ENCODE data around the gene CACNA1D. TPM values are rescaled to one million over a fixed set of nuclear protein-coding genes. Genes with fewer than 3 reads are reported as not detected.
A peak's percentile ranks its signal among the peaks of the same experiment; 100 is the strongest.

CACNA1D gene
- total RNA-seq, 1 experiment from 2014 or later = 0.12 TPM

- DNase-seq (ENCODE audit: low read depth) = no peak
Measured at GRCh38 chr3:53822331-53822741, 327.9 kb downstream of the CACNA1D start.

- no peak for DNase-seq (ENCODE audit: low read depth)
Measured at GRCh38 chr3:53823026-53823955, 328.9 kb downstream of the CACNA1D start.

DNA sequence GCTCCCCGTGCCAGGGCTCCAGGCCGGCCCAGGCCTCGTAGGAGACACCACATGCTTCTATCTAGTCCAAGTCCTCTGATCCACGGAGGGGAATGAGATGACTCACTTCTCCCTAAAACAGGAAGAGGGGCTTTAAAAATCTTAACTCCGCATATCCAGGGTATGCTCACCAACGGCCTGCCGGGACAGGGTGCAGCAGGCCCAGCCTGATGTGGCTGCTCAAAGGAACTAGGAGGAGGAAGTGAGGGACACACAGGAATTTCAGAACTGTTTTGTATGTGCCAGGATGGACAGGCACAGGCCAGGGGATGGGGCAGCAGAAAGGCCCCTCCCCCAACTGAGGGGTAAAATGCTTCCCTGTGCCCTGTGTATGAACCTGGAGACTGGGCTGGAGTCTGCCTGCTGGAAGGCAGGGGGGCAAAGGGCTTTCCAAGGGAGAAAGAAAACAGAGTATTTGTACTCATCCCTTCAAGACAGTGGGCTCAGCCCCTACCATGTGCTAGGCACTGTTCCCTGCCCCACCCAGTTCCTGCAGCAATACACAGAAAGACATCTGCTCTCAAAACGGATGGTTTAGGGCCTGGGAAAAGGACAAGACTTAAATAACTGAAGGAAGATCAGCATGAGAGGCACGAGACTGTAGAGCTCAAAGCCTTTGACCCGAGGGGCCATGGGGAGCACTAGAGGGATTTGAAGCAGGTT lies 329.7 kb downstream of the CACNA1D start:
- DNase-seq (ENCODE audit: low read depth) = no peak

GRCh38 chr3:53824795-53825194 lies 330.4 kb downstream of the CACNA1D start:
- DNase-seq (ENCODE audit: low read depth) = no peak

GRCh38 chr3:53826048-53826447 lies 331.6 kb downstream of the CACNA1D start:
- DNase-seq (ENCODE audit: low read depth) = no peak

GRCh38 chr3:53828581-53828980 lies 334.2 kb downstream of the CACNA1D start:
- no peak for DNase-seq (ENCODE audit: low read depth)

GRCh38 chr3:53829605-53830004 lies 335.2 kb downstream of the CACNA1D start:
- no peak for DNase-seq (ENCODE audit: low read depth)

GRCh38 chr3:53830944-53831343 lies 336.5 kb downstream of the CACNA1D start:
- no peak for DNase-seq (ENCODE audit: low read depth)

DNA sequence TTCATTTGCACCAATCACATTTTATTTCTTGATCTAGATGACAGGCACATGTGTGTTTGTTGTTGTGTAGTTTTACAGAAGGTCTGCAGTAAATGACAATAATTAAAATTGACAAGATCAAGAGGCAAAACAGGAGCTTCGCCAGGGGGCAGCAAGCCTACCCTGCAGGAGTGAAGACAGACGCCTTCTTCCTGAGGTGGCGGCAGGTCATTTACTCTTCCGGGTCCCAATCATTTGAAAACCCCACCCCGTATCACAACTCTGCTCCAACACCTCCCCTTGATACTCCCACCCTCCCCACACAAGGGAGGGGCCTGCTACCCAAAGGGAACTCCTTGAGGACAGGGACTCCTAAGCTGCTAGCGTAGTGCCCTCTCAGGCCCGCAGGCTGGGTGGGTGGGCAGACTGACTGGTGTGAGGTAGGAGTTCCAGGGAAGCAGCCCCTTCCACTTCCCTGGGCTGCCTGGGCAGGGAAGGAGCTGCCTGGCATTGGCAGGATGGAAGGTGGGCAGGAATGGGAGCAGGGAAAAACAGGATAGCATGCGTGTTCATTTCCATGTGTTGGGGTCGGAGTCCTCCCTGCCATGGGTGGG lies 338.7 kb downstream of the CACNA1D start:
- no peak for DNase-seq (ENCODE audit: low read depth)

GRCh38 chr3:53833700-53834099 lies 339.3 kb downstream of the CACNA1D start:
- DNase-seq (ENCODE audit: low read depth) = no peak

- DNase-seq (ENCODE audit: low read depth) = no peak
Measured at GRCh38 chr3:53834429-53835095, 340.2 kb downstream of the CACNA1D start.

- DNase-seq (ENCODE audit: low read depth) = no peak
Measured at GRCh38 chr3:53835257-53835656, 340.8 kb downstream of the CACNA1D start.

DNA sequence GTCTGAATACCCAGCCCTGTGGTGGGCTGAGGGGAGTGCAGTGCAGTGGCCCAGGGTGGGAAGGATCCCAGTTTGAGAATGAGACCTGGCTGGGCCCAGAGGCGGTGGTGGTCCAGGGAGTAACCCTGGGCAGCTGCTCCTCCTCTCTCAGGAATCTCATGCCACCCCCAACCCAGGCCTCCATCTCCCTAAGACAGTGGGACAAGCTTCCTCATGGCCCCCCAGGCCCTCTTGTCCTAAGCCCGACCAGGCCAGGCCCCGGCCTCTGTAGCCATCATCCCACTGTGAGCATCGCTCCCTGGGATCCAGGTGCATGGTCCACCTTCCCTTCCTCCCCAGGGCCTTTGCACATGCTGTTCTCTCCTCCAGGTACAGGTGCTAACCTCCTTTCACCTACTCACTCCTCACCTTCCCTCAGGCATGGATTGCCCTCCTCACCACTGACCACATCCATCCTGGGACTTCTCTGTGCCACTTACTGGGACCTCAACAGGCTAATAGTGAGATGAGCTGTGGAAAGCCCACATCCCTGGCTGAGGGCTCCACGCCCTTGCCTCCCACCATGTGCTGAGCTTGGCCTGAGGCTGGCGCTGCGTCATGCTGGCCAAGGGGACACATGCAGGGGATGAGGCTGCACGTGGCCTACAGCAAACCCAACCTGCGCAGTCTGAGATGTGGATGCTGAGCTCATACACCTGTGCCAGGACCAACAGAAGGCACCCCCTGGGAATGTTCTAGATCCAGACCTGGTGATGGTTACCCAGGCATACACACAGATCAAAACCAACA lies 341.9 kb downstream of the CACNA1D start:
- DNase-seq (ENCODE audit: low read depth) = no peak

DNA sequence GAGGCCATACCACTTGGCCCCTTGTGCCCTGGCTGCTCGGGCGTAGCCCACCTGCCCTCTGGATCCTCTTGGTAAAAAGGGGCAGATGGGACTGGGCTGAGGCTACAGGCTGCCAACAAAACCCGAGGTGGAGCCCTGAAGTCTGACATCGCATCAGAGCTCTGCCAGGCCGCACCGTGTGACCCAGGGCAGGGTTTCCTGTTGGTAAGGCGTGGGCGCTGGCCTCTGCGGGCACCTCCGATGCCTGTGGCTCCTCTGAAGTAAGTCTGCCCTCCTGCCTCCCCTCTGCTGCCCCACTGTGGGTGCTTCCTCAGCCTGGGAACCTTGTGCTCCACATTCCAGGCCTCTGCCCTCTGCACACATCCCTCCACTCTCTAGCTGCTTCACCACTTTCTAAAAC lies 342.9 kb downstream of the CACNA1D start:
- no peak for DNase-seq (ENCODE audit: low read depth)

GRCh38 chr3:53841296-53841695 lies 346.9 kb downstream of the CACNA1D start:
- DNase-seq (ENCODE audit: low read depth) = no peak

- DNase-seq (ENCODE audit: low read depth) = peak; percentile 14
Measured at GRCh38 chr3:53842436-53843194, 348.2 kb downstream of the CACNA1D start.

DNA sequence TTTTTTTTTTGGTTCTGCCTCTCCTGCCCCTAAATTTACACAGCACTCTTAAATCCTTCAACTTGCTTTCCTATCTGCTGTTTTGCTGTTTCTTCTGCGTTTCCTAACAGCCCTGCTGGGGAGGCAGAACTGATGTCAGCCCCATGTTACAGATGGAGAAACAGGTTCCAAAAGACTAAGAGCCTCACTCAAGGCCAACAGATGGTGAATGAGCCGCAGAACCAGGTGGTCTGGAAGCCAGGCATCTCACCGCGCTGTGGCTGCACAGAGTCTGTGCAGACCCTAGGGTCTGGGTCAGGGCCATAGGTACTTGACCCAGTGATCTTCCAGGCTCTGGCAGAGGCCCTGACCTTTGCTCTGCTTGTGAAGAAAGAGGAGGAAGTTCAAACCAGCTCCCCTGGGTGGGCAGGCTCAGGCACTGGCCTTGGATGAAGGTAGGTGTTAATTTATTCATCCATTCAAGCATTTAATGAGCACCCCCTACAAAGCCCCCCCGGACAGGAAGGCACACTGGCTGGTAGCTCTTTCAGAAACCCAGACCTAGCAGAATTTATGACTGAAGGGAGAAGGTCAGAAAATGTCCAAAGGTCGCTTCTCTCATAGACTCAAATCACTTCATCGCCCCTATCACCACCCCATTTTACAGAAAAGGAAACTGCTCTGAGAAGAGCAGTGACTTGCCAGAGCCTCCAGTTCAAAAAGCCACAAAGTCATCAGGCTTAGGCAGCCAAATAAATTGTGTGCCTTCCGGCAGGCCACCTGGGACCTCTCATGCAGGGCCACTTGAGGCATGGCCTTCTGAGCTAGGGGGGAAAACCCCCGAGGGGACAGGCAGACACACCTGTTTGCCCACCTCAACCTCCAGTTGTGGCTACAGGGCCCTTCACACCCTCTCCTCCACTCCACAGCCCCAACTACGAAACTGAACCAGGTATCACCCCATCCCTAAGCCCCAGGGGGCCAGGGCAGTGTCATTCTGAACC lies 349.1 kb downstream of the CACNA1D start:
- DNase-seq (ENCODE audit: low read depth) = no peak

- no peak for DNase-seq (ENCODE audit: low read depth)
Measured at GRCh38 chr3:53844262-53845102, 350.1 kb downstream of the CACNA1D start.

Data from RPMI7951 (cell line).